HAP-1 (cell line): Measurements from ENCODE around the gene TMEM19.

ENCODE experiments used
- DNase-seq, 2 experiments: peaks; one replicate each; pipeline ENCODE4 v3.0.0-alpha.2; 2016 to 2020; ENCODE audit warnings: low spot score in 2 of 2
- H3K27me3 ChIP-seq: fragments of 250-450 bp; sonication (Bioruptor Pico); 2 replicates; pipeline ENCODE4 v1.5.1; 2020; ENCODE audit warnings: low read depth, mild to moderate bottlenecking, moderate library complexity
- H3K36me3 ChIP-seq: fragments of 250-450 bp; sonication (Bioruptor Pico); replicated peaks from 2 replicates; pipeline ENCODE4 v1.5.1; 2020; ENCODE audit warnings: mild to moderate bottlenecking
- H3K4me1 ChIP-seq: fragments of 250-450 bp; sonication (Bioruptor Pico); 2 replicates; pipeline ENCODE4 v1.5.1; 2020; ENCODE audit warnings: mild to moderate bottlenecking
- H3K4me3 ChIP-seq: fragments of 250-450 bp; sonication (Bioruptor Pico); 2 replicates; pipeline ENCODE4 v1.5.1; 2020; ENCODE audit warnings: mild to moderate bottlenecking, moderate library complexity
- H3K9me3 ChIP-seq: fragments of 250-450 bp; sonication (Bioruptor Pico); 2 replicates; pipeline ENCODE4 v1.5.1; 2020; ENCODE audit warnings: mild to moderate bottlenecking, moderate library complexity
- in situ Hi-C: fragments of 300-500 bp; cut with MboI; formaldehyde crosslinking; loops from 3 replicates; pipeline ENCODE4 v1.14.3; 2020; ENCODE audit warnings: low sequenced_read_pairs, inconsistent platforms, mixed read lengths

The TMEM19 gene

GRCh38 chr12:71655495-71655894 is 30.4 kb upstream of the TMEM19 start:
- Histone ChIP-seq H3K27me3 (no peaks in the 10 kb centered on the region), H3K9me3 (peaks cover 8% of the 10 kb centered on the region; the same call in 1 of the 2 replicates), H3K4me1 (no peaks in the 10 kb centered on the region), H3K4me3 (no peak overlapping the region), H3K36me3 (peaks cover 74% of the 10 kb centered on the region)
- in situ Hi-C loops, result no loop called here
- DNase-seq, result no peak

- Histone ChIP-seq H3K36me3 (peaks cover 70% of the 10 kb centered on the region), H3K9me3 (peaks cover 8% of the 10 kb centered on the region; the same call in 1 of the 2 replicates), H3K4me3 (no peak overlapping the region), H3K4me1 (no peaks in the 10 kb centered on the region), H3K27me3 (no peaks in the 10 kb centered on the region)
- in situ Hi-C loops, result no loop called here
- DNase-seq, result no peak
Observed at GRCh38 chr12:71655907-71656306, 30.0 kb upstream of the TMEM19 start.

GRCh38 chr12:71656740-71657139 is 29.1 kb upstream of the TMEM19 start:
- Histone ChIP-seq H3K4me1 (no peaks in the 10 kb centered on the region; the same call in 1 of the 2 replicates), H3K36me3 (peaks cover 70% of the 10 kb centered on the region), H3K27me3 (no peaks in the 10 kb centered on the region), H3K4me3 (no peak overlapping the region), H3K9me3 (peaks cover 8% of the 10 kb centered on the region; the same call in 1 of the 2 replicates)
- in situ Hi-C loops, result no loop called here
- no peak for DNase-seq

GRCh38 chr12:71661977-71662530 is 23.8 kb upstream of the TMEM19 start:
- H3K4me3 ChIP-seq, result peak overlapping the region; percentile 79
- no peaks in the 10 kb centered on the region for H3K27me3 ChIP-seq
- in situ Hi-C loops, result no loop called here
- H3K4me1 ChIP-seq, result peaks cover 8% of the 10 kb centered on the region
- H3K36me3 ChIP-seq, result peaks cover 27% of the 10 kb centered on the region
- H3K9me3 ChIP-seq, result no peaks in the 10 kb centered on the region
- DNase-seq, result no peak

- Histone ChIP-seq H3K9me3 (no peaks in the 10 kb centered on the region), H3K27me3 (no peaks in the 10 kb centered on the region), H3K4me3 (peak overlapping the region; percentile 79), H3K36me3 (peaks cover 19% of the 10 kb centered on the region), H3K4me1 (peaks cover 8% of the 10 kb centered on the region)
- DNase-seq, result peak in 1 of 2 experiments; percentile 57
- in situ Hi-C loops, result no loop called here
Observed at GRCh38 chr12:71662849-71663560, 22.9 kb upstream of the TMEM19 start.

GRCh38 chr12:71663561-71664410 is 22.1 kb upstream of the TMEM19 start, which contains the start of the genes THAP2 and ZFC3H1:
Gene THAP2, plus strand, starts transcription at chr12:71664301. Its CDS starts 209 bp downstream, at chr12:71664510.
Gene ZFC3H1, minus strand, starts transcription at chr12:71663848. Its CDS starts 238 bp downstream, at chr12:71663610.
- peaks cover 8% of the 10 kb centered on the region for H3K4me1 ChIP-seq
- H3K9me3 ChIP-seq, result no peaks in the 10 kb centered on the region
- DNase-seq, result peak; percentile 94 to 100
- in situ Hi-C loops, result no loop called here
- H3K27me3 ChIP-seq, result no peaks in the 10 kb centered on the region
- H3K36me3 ChIP-seq, result peaks cover 13% of the 10 kb centered on the region
- peak within 1 kb of the TSS; percentile 79 for H3K4me3 ChIP-seq

- DNase-seq, result no peak
- peaks cover 8% of the 10 kb centered on the region for H3K4me1 ChIP-seq
- in situ Hi-C loops, result no loop called here
- no peaks in the 10 kb centered on the region for H3K9me3 ChIP-seq
- no peaks in the 10 kb centered on the region for H3K27me3 ChIP-seq
- H3K4me3 ChIP-seq, result peak overlapping the region; percentile 79
- peaks cover 7% of the 10 kb centered on the region for H3K36me3 ChIP-seq
Observed at GRCh38 chr12:71664411-71665089, 21.3 kb upstream of the TMEM19 start.

GRCh38 chr12:71665090-71665463 is 20.8 kb upstream of the TMEM19 start:
- H3K9me3 ChIP-seq, result no peaks in the 10 kb centered on the region
- peak overlapping the region; percentile 79 for H3K4me3 ChIP-seq
- peaks cover 2% of the 10 kb centered on the region for H3K36me3 ChIP-seq
- in situ Hi-C loops, result no loop called here
- no peak for DNase-seq
- no peaks in the 10 kb centered on the region for H3K27me3 ChIP-seq
- peaks cover 8% of the 10 kb centered on the region for H3K4me1 ChIP-seq

- Histone ChIP-seq H3K36me3 (no peaks in the 10 kb centered on the region; the same call in 1 of the 2 replicates), H3K9me3 (no peaks in the 10 kb centered on the region), H3K4me1 (peaks cover 8% of the 10 kb centered on the region), H3K27me3 (no peaks in the 10 kb centered on the region), H3K4me3 (no peak overlapping the region)
- no peak for DNase-seq
- in situ Hi-C loops, result no loop called here
Observed at GRCh38 chr12:71666259-71666658, 19.6 kb upstream of the TMEM19 start.

GRCh38 chr12:71671311-71671710 is 14.6 kb upstream of the TMEM19 start:
- DNase-seq, result no peak
- Histone ChIP-seq H3K27me3 (no peaks in the 10 kb centered on the region), H3K4me1 (no peaks in the 10 kb centered on the region), H3K9me3 (no peaks in the 10 kb centered on the region), H3K36me3 (no peaks in the 10 kb centered on the region; the same call in 1 of the 2 replicates), H3K4me3 (no peak overlapping the region)
- in situ Hi-C loops, result no loop called here

GRCh38 chr12:71671816-71672215 is 14.1 kb upstream of the TMEM19 start:
- Histone ChIP-seq H3K4me3 (no peak overlapping the region), H3K4me1 (no peaks in the 10 kb centered on the region), H3K9me3 (no peaks in the 10 kb centered on the region), H3K27me3 (no peaks in the 10 kb centered on the region), H3K36me3 (no peaks in the 10 kb centered on the region; the same call in 1 of the 2 replicates)
- in situ Hi-C loops, result no loop called here
- DNase-seq, result no peak

GRCh38 chr12:71682466-71682865 is 3.4 kb upstream of the TMEM19 start:
- peaks cover 11% of the 10 kb centered on the region for H3K4me1 ChIP-seq
- no peaks in the 10 kb centered on the region for H3K9me3 ChIP-seq
- DNase-seq, result no peak
- in situ Hi-C loops, result no loop called here
- H3K36me3 ChIP-seq, result no peaks in the 10 kb centered on the region
- no peak overlapping the region for H3K4me3 ChIP-seq
- H3K27me3 ChIP-seq, result no peaks in the 10 kb centered on the region

- in situ Hi-C loops, result no loop called here
- Histone ChIP-seq H3K27me3 (no peaks in the 10 kb centered on the region), H3K4me1 (peaks cover 18% of the 10 kb centered on the region), H3K36me3 (no peaks in the 10 kb centered on the region), H3K9me3 (no peaks in the 10 kb centered on the region), H3K4me3 (no peak overlapping the region)
- DNase-seq, result no peak
Observed at GRCh38 chr12:71683633-71684032, 2.2 kb upstream of the TMEM19 start.
